ENCODE data around the gene HARS1. TPM values are rescaled to one million over a fixed set of nuclear protein-coding genes. Genes with fewer than 3 reads are reported as not detected.
"Not testable (repeated sequence)": the region's sequence is repeated elsewhere in the genome, so short reads cannot be mapped to it uniquely, and the experiment has no call there.

The HARS1 gene, protein sequence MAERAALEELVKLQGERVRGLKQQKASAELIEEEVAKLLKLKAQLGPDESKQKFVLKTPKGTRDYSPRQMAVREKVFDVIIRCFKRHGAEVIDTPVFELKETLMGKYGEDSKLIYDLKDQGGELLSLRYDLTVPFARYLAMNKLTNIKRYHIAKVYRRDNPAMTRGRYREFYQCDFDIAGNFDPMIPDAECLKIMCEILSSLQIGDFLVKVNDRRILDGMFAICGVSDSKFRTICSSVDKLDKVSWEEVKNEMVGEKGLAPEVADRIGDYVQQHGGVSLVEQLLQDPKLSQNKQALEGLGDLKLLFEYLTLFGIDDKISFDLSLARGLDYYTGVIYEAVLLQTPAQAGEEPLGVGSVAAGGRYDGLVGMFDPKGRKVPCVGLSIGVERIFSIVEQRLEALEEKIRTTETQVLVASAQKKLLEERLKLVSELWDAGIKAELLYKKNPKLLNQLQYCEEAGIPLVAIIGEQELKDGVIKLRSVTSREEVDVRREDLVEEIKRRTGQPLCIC
- polyA plus RNA-seq, result 43.4 TPM

- H3K36me3 Mint-ChIP-seq, result peaks cover 3% of the 10 kb centered on the region
- peak within 1 kb of the TSS; percentile 67 to 99 (median 96) for H3K27ac Mint-ChIP-seq
- peak within 1 kb of the TSS; percentile 93 to 100 (median 97) for H3K4me3 Mint-ChIP-seq
- H3K9me3 Mint-ChIP-seq, result no peaks in the 10 kb centered on the region
- peaks cover 22 to 28% (median 27%) of the 10 kb centered on the region in 3 donors for H3K4me1 Mint-ChIP-seq
- H3K27me3 Mint-ChIP-seq, result no peaks in the 10 kb centered on the region
Measured at GRCh38 chr5:140690941-140691924, at the start of gene HARS1, which contains the start of gene HARS2. Gene HARS1, minus strand, starts transcription at chr5:140691370. Its CDS starts 66 bp downstream, at chr5:140691304. Gene HARS2, plus strand, starts transcription at chr5:140691455. Its CDS starts 194 bp downstream, at chr5:140691649.

GRCh38 chr5:140737486-140737885 lies 46.3 kb upstream of the HARS1 start:
- Mint-ChIP-seq H3K4me3 (no peak overlapping the region), H3K9me3 (peaks cover 2 to 25% (median 11%) of the 10 kb centered on the region in 3 donors), H3K27ac (no peak overlapping the region), H3K4me1 (peaks cover 0 to 1% (median 0%) of the 10 kb centered on the region in 3 donors), H3K36me3 (peaks cover 3% of the 10 kb centered on the region), H3K27me3 (peaks cover 3% of the 10 kb centered on the region)

DNA sequence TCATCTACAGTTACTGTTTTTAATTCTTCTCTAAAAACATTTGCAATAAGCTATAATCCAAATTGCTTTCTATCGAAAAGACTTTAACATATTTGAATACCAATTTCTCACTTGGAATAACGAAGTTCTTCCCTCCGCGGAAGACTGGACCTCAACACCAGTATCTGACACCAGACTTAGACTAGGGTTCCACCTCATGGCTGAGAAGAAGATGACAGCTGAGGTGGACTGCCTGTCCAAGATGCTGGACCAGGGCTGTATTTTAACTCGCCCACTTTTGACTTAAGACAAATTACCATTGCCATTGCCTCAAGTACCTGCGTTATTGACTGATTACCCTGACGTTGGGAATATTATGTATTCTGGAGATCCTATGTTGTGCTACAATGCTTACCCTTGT lies 43.2 kb upstream of the HARS1 start:
- Mint-ChIP-seq H3K4me1 (peaks cover 0 to 1% (median 0%) of the 10 kb centered on the region in 3 donors), H3K27me3 (peaks cover 5% of the 10 kb centered on the region), H3K4me3 (no peak overlapping the region), H3K36me3 (peaks cover 4% of the 10 kb centered on the region), H3K27ac (no peak overlapping the region), H3K9me3 (peaks cover 0 to 8% (median 8%) of the 10 kb centered on the region in 3 donors)

- Mint-ChIP-seq H3K27ac (no peak overlapping the region), H3K36me3 (peaks cover 4% of the 10 kb centered on the region), H3K27me3 (peaks cover 8% of the 10 kb centered on the region), H3K4me1 (peaks cover 0 to 1% (median 1%) of the 10 kb centered on the region in 3 donors), H3K4me3 (no peak overlapping the region), H3K9me3 (peaks cover 0 to 8% (median 8%) of the 10 kb centered on the region in 3 donors)
Measured at GRCh38 chr5:140733098-140733497, 41.9 kb upstream of the HARS1 start.

DNA sequence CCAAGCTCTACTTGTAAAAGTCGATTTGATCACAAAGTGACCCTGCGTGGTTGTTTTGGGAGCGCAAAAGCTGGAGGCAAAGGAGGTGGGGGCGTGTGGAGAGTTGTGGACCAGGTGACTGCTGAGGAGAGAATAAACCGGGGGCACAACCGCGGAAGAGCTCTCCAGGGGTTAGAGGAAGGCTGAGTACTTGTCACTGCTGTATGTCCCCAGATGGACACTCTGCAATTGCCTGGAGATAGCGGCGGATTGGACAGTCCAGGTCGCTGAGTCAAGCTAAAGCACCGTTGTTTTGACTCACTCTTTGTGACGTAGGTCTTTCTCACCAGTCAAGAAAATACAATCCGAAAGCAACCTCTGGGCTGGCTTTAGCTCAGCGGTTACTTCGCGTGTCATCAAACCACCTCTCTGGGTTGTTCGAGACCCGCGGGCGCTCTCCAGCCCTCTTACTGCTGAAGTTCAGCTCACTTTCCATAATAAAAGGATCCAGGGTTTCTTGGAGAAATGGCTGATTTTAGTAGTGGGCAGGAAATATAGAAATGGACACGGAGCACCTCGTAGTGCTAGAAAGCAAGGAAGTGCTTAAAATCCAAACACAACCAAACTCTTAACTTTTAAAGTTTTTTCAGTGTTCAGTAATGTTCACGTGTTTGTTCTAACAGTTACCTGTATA lies 34.8 kb upstream of the HARS1 start:
- Mint-ChIP-seq H3K4me1 (peaks cover 5 to 8% (median 5%) of the 10 kb centered on the region in 3 donors), H3K9me3 (peaks cover 0 to 6% (median 0%) of the 10 kb centered on the region in 3 donors), H3K4me3 (peak overlapping the region in 3 of 4 donors; percentile 5 to 86 (median 30)), H3K27ac (peak overlapping the region in 1 of 3 donors; percentile 2), H3K27me3 (peaks cover 14% of the 10 kb centered on the region), H3K36me3 (peaks cover 5% of the 10 kb centered on the region)

- not testable (repeated sequence) for H3K27me3 Mint-ChIP-seq, H3K27ac Mint-ChIP-seq, H3K9me3 Mint-ChIP-seq, H3K4me3 Mint-ChIP-seq, H3K4me1 Mint-ChIP-seq, H3K36me3 Mint-ChIP-seq
Measured at GRCh38 chr5:140721395-140721794, 30.2 kb upstream of the HARS1 start.

- H3K27me3 Mint-ChIP-seq, H3K36me3 Mint-ChIP-seq, H3K27ac Mint-ChIP-seq, H3K4me1 Mint-ChIP-seq, H3K9me3 Mint-ChIP-seq: not testable (repeated sequence)
- peak overlapping the region in 2 of 4 donors; percentile 8 to 17 for H3K4me3 Mint-ChIP-seq
Measured at GRCh38 chr5:140720738-140721137, 29.6 kb upstream of the HARS1 start.

GRCh38 chr5:140718266-140718592 lies 27.1 kb upstream of the HARS1 start:
- no peak overlapping the region for H3K27ac Mint-ChIP-seq
- no peaks in the 10 kb centered on the region for H3K4me1 Mint-ChIP-seq
- H3K36me3 Mint-ChIP-seq, result no peaks in the 10 kb centered on the region
- H3K9me3 Mint-ChIP-seq, result no peaks in the 10 kb centered on the region
- H3K27me3 Mint-ChIP-seq, result no peaks in the 10 kb centered on the region
- no peak overlapping the region for H3K4me3 Mint-ChIP-seq

DNA sequence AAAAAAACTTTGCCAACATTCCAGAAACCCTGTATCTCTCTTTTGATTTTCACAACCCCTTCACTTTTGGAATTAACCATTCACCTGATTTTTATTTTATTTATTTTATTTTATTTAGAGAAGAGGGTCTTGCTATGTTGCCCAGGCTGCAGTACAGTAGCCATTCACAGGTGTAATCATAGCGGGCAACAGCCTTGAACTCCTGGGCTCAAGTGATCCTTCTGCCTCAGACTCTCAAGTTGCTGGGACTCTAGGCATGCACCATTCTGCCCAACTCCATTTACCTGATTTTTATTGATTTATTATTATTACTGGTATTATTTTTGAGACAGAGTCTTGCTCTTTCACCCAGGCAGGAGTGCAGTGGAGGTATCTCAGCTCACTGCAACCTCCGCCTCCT lies 25.1 kb upstream of the HARS1 start:
- not testable (repeated sequence) for H3K4me1 Mint-ChIP-seq, H3K36me3 Mint-ChIP-seq, H3K27ac Mint-ChIP-seq, H3K9me3 Mint-ChIP-seq, H3K27me3 Mint-ChIP-seq, H3K4me3 Mint-ChIP-seq

DNA sequence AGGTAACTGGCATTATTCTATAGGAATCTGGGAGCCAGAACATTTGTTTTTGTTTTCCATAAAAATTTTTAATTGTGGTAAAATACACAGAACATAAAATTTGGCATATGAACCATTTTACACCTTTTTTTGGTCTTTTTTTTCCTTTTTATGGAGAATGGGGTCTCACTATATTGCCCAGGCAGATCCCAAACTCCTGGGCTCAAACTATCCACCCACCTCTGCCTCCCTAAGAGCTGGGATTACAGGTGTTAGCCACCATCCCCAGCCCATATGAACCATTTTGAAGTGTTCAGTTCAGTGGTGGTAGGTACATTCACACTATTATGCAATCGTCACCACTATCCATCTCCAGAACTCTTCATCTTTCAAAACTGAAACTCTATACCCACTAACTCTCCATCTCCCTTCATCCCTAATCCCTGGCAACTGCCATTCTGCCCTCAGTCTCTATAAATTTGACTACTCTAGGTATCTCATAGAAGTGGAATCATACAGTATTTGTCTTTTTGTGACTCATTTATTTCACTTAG lies 22.5 kb upstream of the HARS1 start:
- H3K27me3 Mint-ChIP-seq, result no peaks in the 10 kb centered on the region
- peaks cover 11 to 22% (median 12%) of the 10 kb centered on the region in 3 donors for H3K4me1 Mint-ChIP-seq
- no peaks in the 10 kb centered on the region for H3K36me3 Mint-ChIP-seq
- no peaks in the 10 kb centered on the region for H3K9me3 Mint-ChIP-seq
- peak overlapping the region in 1 of 4 donors; percentile 25 for H3K4me3 Mint-ChIP-seq
- peak overlapping the region in 1 of 3 donors; percentile 55 for H3K27ac Mint-ChIP-seq

GRCh38 chr5:140711794-140712193 lies 20.6 kb upstream of the HARS1 start:
- Mint-ChIP-seq H3K27me3 (no peaks in the 10 kb centered on the region), H3K4me3 (peak overlapping the region; percentile 99), H3K36me3 (no peaks in the 10 kb centered on the region), H3K27ac (peak overlapping the region; percentile 99 to 100 (median 99)), H3K4me1 (peaks cover 11 to 22% (median 12%) of the 10 kb centered on the region in 3 donors), H3K9me3 (no peaks in the 10 kb centered on the region)

- Mint-ChIP-seq H3K27me3 (no peaks in the 10 kb centered on the region), H3K4me3 (peak overlapping the region; percentile 99), H3K4me1 (peaks cover 12 to 22% (median 13%) of the 10 kb centered on the region in 3 donors), H3K27ac (peak overlapping the region; percentile 99 to 100 (median 99)), H3K9me3 (no peaks in the 10 kb centered on the region), H3K36me3 (peaks cover under 1% of the 10 kb centered on the region)
Measured at GRCh38 chr5:140710899-140711552, 19.9 kb upstream of the HARS1 start.

- H3K36me3 Mint-ChIP-seq, H3K27me3 Mint-ChIP-seq, H3K9me3 Mint-ChIP-seq: not testable (repeated sequence)
- Mint-ChIP-seq H3K4me3 (peak overlapping the region in 1 of 4 donors; percentile 87), H3K4me1 (peaks cover 12 to 22% (median 15%) of the 10 kb centered on the region in 3 donors), H3K27ac (peak overlapping the region in 1 of 3 donors; percentile 100)
Measured at GRCh38 chr5:140708787-140709186, 17.6 kb upstream of the HARS1 start.

DNA sequence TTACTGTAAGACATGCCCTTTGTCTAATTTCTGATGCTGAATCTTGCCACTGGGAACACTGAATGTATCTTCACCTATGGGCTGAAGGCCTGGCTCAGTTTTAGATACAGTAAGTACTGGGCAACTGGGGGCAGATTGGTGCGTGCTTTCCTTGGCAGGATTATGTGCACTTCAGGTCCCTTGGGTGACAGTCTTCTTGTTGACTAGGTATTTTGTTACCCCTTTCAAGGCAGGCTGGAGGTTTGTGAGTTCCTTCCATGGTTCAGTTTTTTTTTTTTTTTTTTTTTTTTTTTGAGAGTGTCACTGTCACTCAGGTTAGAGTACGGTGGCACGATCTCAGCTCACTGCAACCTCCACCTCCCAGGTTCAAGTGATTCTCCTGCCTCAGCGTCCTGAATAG lies 16.6 kb upstream of the HARS1 start:
- Mint-ChIP-seq H3K27me3 (no peaks in the 10 kb centered on the region), H3K9me3 (no peaks in the 10 kb centered on the region), H3K4me1 (peaks cover 10 to 22% (median 18%) of the 10 kb centered on the region in 3 donors), H3K4me3 (peak overlapping the region in 2 of 4 donors; percentile 18 to 51), H3K27ac (peak overlapping the region in 2 of 3 donors; percentile 23 to 39), H3K36me3 (peaks cover 4% of the 10 kb centered on the region)
